Panc1 (cell line): ENCODE measurements around the gene SSNA1.

Experiments
- CTCF ChIP-seq: fragments of 450-650 bp; IDR thresholded peaks from 2 replicates; pipeline ENCODE4 v1.5.1; 2017; ENCODE audit warnings: mild to moderate bottlenecking
- POLR2AphosphoS5 ChIP-seq: IDR thresholded peaks from 2 replicates; pipeline ENCODE4 v1.6.1; 2012; ENCODE audit warnings: mild to moderate bottlenecking, low read depth, low read length, moderate library complexity
- REST ChIP-seq, 2 experiments: IDR thresholded peaks; 2 replicates each; pipeline ENCODE4 v1.6.1; 2011 to 2012; ENCODE audit warnings: low read depth in 2 of 2, control low read depth in 1 of 2, low read length in 1 of 2, mild to moderate bottlenecking in 1 of 2, moderate library complexity in 1 of 2; ENCODE audit not compliant: insufficient read depth in 1 of 2
- SIN3A ChIP-seq: IDR thresholded peaks from 2 replicates; pipeline ENCODE4 v1.6.1; 2012; ENCODE audit warnings: low read depth, mild to moderate bottlenecking, low read length, moderate library complexity, borderline replicate concordance; ENCODE audit not compliant: insufficient read depth
- TCF7L2 ChIP-seq: IDR thresholded peaks from 2 replicates; pipeline ENCODE4 v1.6.1; 2011; ENCODE audit warnings: mild to moderate bottlenecking, low read depth, low read length, inconsistent platforms

- TF ChIP-seq CTCF: no peak
- TF ChIP-seq POLR2AphosphoS5: no peak
- no peak for TF ChIP-seq TCF7L2
- no peak for TF ChIP-seq SIN3A
- TF ChIP-seq REST (IDR thresholded peaks at IDR 0.05; ENCODE audit: insufficient read depth in 1 of 2, low read depth in 2 of 2, low read length in 1 of 2): no peak
Observed at GRCh38 chr9:137191691-137192447, 3.4 kb downstream of the SSNA1 start.
